Left hindlimb (tissue), 1 donor: Measurements from ENCODE around the gene LAMA3.

ENCODE experiments used
- DNase-seq: peaks from one replicate; pipeline ENCODE4 v3.0.0-alpha.2; 2018

The LAMA3 gene

DNA sequence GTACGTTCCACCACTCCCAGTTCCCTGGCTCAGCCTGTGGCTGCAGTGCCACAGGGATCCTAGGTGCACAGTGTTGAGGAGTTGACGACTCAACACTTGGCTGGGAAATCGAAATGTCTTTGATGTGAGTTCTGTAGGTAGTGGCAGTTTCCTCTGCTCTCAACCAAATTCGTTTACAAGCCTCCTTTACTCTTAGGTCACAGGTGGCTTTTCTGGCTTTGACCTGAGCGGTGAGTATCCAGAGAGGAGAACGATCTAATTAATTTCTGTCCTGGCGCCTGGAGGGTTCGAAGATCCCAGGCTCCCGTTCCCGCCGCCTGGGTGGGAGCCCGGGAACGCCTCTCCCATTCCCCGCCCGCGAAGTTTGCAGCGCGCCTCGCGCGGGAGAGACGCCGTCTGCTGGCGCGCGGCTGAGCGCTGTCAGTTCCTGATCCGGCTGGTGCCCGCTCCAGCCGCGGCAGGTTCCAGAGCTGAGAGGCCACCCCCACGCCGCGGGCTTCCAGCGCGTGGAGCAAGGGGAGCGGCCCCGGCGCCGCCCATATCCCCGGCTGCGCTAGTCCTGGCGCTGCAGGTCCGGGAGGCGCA, at the start of gene LAMA3:
Gene LAMA3, plus strand, starts transcription at position 423 of the 585 bp plus-strand sequence. CDS start 231 bp downstream, outside the sequence.
- DNase-seq, result peak; percentile 70

DNA sequence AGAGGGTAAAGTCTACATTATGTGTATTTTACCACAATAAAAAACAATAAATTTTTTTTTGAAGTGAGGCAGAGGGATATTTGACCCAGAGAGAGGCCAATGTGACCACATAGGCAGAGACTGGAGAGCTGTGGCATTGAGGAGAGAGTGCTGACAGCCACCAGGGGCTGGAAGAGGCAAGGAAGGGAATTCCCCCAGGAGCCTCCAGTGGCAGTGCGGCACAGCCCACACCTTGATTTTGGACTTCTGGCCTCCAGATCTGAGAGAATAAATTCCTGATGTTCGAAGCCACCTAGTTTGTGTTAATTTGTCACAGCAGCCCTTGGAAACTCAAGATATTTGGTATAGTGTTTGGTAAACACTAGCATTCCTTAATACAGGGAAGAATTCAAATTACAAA, 49.2 kb upstream of the LAMA3 start:
- no peak for DNase-seq

DNA sequence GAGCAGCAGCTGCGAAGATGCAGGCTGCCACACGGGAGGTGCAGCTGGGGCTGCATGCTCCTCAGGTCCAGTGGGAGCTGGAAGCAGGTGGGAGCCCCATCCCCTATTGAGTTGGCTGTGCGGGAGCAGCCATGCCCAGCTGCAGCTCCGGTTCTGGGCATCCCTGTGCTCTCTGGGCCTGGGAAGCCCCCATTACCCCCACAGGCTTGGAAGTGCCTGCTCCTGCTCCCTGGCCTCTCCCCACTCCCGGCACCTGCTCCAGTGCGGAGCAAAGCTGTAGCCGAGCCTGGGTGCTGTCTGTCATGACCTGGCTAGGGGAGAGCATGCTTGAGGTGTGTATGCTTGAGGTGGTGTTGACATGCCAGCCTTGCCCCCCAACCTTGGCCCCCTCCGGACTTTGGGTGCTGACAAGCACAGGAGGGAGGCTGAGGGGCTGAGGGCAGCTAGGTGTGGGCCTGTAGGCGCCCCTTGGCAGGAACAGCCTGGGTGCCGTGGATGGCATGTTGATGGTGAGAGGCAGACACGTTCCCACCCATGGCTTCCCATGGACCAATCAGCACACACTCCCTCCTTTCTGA, 48.0 kb upstream of the LAMA3 start:
- no peak for DNase-seq

- no peak for DNase-seq
Measured at GRCh38 chr18:23641937-23642666, 47.2 kb upstream of the LAMA3 start.

GRCh38 chr18:23643815-23644490, 45.3 kb upstream of the LAMA3 start:
- no peak for DNase-seq

DNA sequence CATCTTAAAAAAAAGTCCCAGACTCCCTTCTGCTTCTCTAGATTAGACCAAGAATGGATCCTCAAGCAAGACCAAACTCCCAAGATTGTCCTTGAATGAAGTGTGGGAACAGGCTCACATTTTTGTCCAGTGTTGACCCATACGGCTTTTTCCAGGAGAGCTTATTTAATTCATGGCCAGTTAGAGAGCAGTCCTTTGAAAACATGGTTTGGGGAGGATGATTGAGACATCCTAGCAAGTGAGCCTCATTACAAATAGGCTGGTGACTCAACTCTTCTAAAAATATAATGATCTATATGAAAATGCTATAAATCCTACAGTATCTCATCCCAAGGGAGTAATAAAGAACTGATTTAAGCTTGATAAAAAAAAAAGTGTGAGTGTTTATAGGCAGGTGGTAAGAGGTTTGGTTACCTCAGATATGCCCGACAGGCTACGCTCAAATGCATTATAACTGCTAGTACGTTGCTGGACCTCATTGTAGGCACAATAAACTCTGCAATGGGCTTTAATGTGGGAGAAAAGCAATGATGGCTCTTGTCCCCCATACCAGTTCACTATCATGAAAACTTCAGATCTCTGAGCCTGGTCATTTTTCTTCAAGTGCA, 43.6 kb upstream of the LAMA3 start:
- no peak for DNase-seq

DNA sequence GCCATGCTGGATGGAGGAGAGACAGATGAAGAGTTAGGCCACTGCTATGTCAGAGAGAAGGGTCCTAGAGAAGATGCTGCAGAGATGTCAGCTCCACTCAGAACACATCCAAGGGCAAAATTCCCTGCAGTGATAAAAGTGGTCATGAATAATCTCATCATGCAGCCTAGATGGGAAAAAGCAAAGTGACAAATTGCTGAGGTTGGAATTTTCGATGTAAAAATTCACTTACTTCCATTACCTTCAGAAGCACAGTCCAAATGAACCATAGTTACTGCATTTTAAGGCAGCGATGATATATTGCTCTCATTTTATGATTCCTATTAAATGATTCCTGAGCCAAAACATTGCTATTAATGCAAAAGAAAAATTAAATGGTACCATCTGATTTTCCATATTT, 43.0 kb upstream of the LAMA3 start:
- no peak for DNase-seq

- DNase-seq, result no peak
Measured at GRCh38 chr18:23648456-23648855, 40.8 kb upstream of the LAMA3 start.

- DNase-seq, result peak; percentile 55
Measured at GRCh38 chr18:23648940-23649607, 40.2 kb upstream of the LAMA3 start.

- no peak for DNase-seq
Measured at GRCh38 chr18:23650968-23651927, 38.0 kb upstream of the LAMA3 start.

- no peak for DNase-seq
Measured at GRCh38 chr18:23652232-23652631, 37.0 kb upstream of the LAMA3 start.

- DNase-seq, result no peak
Measured at GRCh38 chr18:23658285-23658684, 31.0 kb upstream of the LAMA3 start.

DNA sequence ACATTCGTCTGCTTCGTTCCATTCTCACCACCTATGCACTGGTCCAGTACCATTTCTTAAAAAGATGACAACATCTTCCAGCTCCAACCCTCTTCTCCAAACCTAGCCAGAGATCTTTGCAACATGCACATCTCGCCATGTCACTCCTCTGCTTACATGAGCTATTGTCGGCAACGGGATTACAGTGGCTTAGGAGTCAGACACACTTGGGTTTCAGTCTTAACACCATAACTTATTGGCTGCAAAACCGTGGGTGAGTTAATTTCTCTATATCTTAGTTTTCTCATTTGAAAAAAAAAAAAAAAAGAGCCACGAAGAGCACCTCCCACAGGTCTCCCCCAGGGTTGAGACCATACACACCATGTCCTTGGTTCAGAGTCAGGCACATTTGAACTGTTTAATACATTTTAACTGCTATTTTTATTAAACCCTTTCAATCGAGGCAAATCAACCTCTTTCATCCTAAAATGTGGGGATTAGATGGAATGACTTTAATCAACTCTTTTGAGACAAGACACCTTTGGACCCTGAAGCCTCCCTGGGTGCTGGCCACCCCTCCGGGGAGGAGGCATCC, 27.4 kb upstream of the LAMA3 start:
- no peak for DNase-seq

DNA sequence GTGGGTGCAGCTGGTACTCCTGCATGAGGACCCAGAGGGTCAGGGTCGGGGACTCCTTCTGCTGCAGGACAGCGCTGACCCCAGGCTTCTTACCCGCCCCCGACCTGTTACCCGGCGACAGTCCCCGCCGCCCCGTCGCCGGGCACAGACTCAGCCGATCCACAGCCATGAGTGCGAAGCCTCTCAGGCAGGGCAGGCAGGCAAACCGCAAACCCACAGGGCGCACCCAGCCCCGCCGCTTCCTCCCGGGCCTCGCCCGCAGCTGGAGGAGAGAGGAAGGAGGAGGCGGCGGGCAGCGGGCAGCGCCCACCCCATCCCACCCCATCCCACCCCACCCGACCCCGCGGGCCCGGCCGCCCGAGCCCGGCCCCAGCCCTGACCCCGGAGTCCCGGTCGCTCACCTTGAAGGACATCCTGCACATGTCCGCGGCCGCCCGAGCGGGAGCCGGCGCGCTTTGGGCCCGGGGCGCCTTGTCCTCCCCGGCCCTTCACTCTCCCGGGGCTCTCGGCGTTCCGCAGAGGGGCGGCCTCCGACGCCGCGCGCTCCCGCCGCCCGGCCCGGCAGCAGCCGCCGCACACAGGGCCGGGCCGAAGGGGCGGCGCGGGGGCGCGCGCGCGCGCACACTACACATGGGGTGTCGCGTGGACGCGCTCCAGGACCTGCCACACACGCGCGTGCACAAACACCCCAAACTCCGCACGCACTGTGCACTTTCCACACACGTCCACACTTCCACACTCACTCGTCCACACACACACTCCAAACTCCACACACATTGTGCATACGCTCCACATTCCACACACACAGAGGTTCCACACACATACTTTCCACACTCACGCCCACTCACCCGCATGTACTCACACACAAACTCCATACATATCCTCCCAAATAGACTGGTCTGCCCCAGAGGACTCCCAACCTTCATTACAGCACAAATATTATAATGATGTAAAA, 26.7 kb upstream of the LAMA3 start, which contains the start of gene ANKRD29:
Gene ANKRD29, minus strand, starts transcription at position 603 of the 955 bp plus-strand sequence. Its CDS starts 181 bp downstream, at position 422.
- DNase-seq, result peak; percentile 57

GRCh38 chr18:23664674-23665073, 24.6 kb upstream of the LAMA3 start:
- no peak for DNase-seq

- no peak for DNase-seq
Measured at GRCh38 chr18:23667114-23667513, 22.1 kb upstream of the LAMA3 start.

- no peak for DNase-seq
Measured at GRCh38 chr18:23668731-23669130, 20.5 kb upstream of the LAMA3 start.

DNA sequence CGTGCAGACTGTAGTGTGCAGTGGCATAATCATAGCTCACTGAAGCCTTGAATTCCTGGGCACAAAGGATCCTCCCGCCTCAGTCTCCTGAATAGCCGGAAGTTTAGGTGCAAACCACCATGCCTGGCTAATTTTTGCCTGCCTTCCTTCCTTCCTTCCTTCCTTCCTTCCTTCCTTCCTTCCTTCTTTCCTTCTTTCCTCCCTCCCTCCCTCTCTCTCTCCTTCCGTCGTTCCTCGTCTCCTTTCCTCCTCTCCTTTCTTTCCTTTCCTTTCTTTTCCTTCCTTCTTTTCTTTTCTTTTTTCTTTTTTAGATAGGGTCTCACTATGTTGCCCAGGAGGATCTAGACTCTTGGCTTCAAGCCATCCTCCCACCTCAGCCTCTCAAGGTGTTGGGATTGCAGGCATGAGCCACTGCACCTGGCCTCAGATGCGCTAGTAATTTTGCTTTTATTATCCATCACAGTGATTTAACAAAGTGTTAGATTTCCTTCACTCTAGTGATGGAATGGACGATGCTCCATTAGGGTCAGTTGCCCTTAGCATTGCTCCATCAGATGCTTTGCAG, 20.0 kb upstream of the LAMA3 start:
- no peak for DNase-seq

- DNase-seq, result no peak
Measured at GRCh38 chr18:23669804-23670405, 19.3 kb upstream of the LAMA3 start.
